Psoas muscle (tissue), 8 donors: ENCODE data around the gene ARFGAP1. TPM values are rescaled to one million over a fixed set of nuclear protein-coding genes. Genes with fewer than 3 reads are reported as not detected.

ENCODE experiments used
- ATAC-seq, 4 donors: fragments of 200-7000 bp; cut with Tn5 transposase; one replicate each; pipeline ENCODE4 v1.9.1; 2020; ENCODE audit warnings: moderate library complexity in 3 of 4, mild to moderate bottlenecking in 2 of 4
- DNase-seq, 2 donors: peaks; one replicate each; pipeline ENCODE4 v3.0.0-alpha.2; 2020
- H3K27ac ChIP-seq: fragments of 200-600 bp; one replicate; pipeline ENCODE4 v1.8.0; 2022
- H3K27me3 ChIP-seq, 3 donors: fragments of 200-600 bp in 1 of 3; one replicate each; pipeline versions ENCODE4 v1.6.1 to v1.8.0; 2013 to 2022; ENCODE audit warnings: low read length in 2 of 3, mild to moderate bottlenecking in 2 of 3, moderate library complexity in 1 of 3; ENCODE audit not compliant: insufficient read depth in 3 of 3
- H3K36me3 ChIP-seq, 2 donors: fragments of 200-600 bp in 1 of 2; one replicate each; pipeline versions ENCODE4 v1.6.1 to v1.8.0; 2013 to 2022; ENCODE audit warnings: low read depth in 1 of 2, mild to moderate bottlenecking in 1 of 2, moderate library complexity in 1 of 2; ENCODE audit not compliant: insufficient read depth in 1 of 2
- H3K4me1 ChIP-seq: fragments of 200-600 bp; one replicate; pipeline ENCODE4 v1.8.0; 2022
- H3K4me3 ChIP-seq: fragments of 200-600 bp; one replicate; pipeline ENCODE4 v1.8.0; 2022; ENCODE audit warnings: mild to moderate bottlenecking
- H3K9me3 ChIP-seq: fragments of 200-600 bp; one replicate; pipeline ENCODE4 v1.8.0; 2022
- WGBS, 3 donors: extraction: QIAGEN DNeasy Blood & Tissue Kit; methylation state at CpG; one replicate each; pipeline versions ENCODE4 v1.1.6 to v1.1.7; 2013; 5-methylcytosine and 5-hydroxymethylcytosine counted together
- intact Hi-C, 2 donors: fragments of 100-400 bp; cut with DNase I; formaldehyde crosslinking; loops; one replicate each; pipeline versions ENCODE4 v1.11.0 to v1.14.2; 2022
- polyA plus RNA-seq, 3 donors: library from polyadenylated mRNA; stranded (reverse); fragments of 200-250 nt; gene quantifications; one replicate each; pipeline ENCODE4 v1.2.3, GENCODE V29; 2013
- total RNA-seq, 4 donors: library from RNA; stranded (reverse); fragmentation: NEBNext Ultra II Directional in 2 of 4; extraction: Animal tissue kit (Norgen Biotek cat#: 25700) in 2 of 4; gene quantifications; one replicate each; pipeline versions ENCODE4 v1.2.1 to v1.2.4, GENCODE V29; 2021 to 2023
- TF ChIP-seq, protein P1 (sequence below): fragments of 200-600 bp; IDR thresholded peaks from one replicate; pipeline ENCODE4 v1.8.0; 2022; ENCODE audit warnings: antibody characterized with exemption
- donor health status: healthy with polysubstance abuse.
- donor health status: DM: no; HTN: no; CAD: no; lungs with moderate emphysema.
- donor health status: Bipolar disorder and iron deficiency.
- donor health status: healthy.
- donor health status: DM: yes; HTN: yes; CAD: no.
- donor health status: DM: no; HTN: no; CAD: no.
- donor health status: DM: no; HTN: no; CAD: no.
- donor health status: DM: yes; HTN: yes; CAD: no.

Gene ARFGAP1
- total and polyA plus RNA-seq, 7 donors, result 19.9 to 42.2 (median 26.8) TPM

- H3K27ac ChIP-seq, result no peak overlapping the region
- intact Hi-C loops, result no loop called here
- H3K4me3 ChIP-seq, result no peak overlapping the region
- TF ChIP-seq, protein P1, sequence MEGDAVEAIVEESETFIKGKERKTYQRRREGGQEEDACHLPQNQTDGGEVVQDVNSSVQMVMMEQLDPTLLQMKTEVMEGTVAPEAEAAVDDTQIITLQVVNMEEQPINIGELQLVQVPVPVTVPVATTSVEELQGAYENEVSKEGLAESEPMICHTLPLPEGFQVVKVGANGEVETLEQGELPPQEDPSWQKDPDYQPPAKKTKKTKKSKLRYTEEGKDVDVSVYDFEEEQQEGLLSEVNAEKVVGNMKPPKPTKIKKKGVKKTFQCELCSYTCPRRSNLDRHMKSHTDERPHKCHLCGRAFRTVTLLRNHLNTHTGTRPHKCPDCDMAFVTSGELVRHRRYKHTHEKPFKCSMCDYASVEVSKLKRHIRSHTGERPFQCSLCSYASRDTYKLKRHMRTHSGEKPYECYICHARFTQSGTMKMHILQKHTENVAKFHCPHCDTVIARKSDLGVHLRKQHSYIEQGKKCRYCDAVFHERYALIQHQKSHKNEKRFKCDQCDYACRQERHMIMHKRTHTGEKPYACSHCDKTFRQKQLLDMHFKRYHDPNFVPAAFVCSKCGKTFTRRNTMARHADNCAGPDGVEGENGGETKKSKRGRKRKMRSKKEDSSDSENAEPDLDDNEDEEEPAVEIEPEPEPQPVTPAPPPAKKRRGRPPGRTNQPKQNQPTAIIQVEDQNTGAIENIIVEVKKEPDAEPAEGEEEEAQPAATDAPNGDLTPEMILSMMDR, result no peak
- DNase-seq (no peak), ATAC-seq (no peak)
- H3K27me3 ChIP-seq, result peaks cover 0 to 62% (median 0%) of the 10 kb centered on the region in 3 donors
- 22 to 32% (median 30%) methylated on average over 12 to 16 of the region's 16 CpGs for WGBS, 3 donors
- H3K9me3 ChIP-seq, result no peaks in the 10 kb centered on the region
- H3K36me3 ChIP-seq, result no peaks in the 10 kb centered on the region
- no peaks in the 10 kb centered on the region for H3K4me1 ChIP-seq
These were observed 34.0 kb upstream of the ARFGAP1 start for GRCh38 chr20:63238514-63239125.

GRCh38 chr20:63239431-63239830 lies 33.2 kb upstream of the ARFGAP1 start:
- Histone ChIP-seq H3K36me3 (no peaks in the 10 kb centered on the region), H3K9me3 (no peaks in the 10 kb centered on the region), H3K4me3 (no peak overlapping the region), H3K27ac (no peak overlapping the region), H3K4me1 (no peaks in the 10 kb centered on the region), H3K27me3 (peaks cover 0 to 59% (median 0%) of the 10 kb centered on the region in 3 donors)
- 76 to 80% (median 76%) methylated on average over 25 to 30 of the region's 30 CpGs for WGBS, 3 donors
- ATAC-seq, result no peak
- DNase-seq, result no peak
- TF ChIP-seq, protein P1, result no peak
- intact Hi-C loops, result no loop called here

GRCh38 chr20:63240004-63240403 lies 32.6 kb upstream of the ARFGAP1 start:
- Histone ChIP-seq H3K4me1 (no peaks in the 10 kb centered on the region), H3K27ac (no peak overlapping the region), H3K4me3 (no peak overlapping the region), H3K36me3 (no peaks in the 10 kb centered on the region), H3K27me3 (peaks cover 0 to 54% (median 0%) of the 10 kb centered on the region in 3 donors), H3K9me3 (no peaks in the 10 kb centered on the region)
- ATAC-seq, result no peak
- TF ChIP-seq, protein P1, result no peak
- intact Hi-C loops, result no loop called here
- 67 to 75% (median 70%) methylated on average over 11 of the region's 11 CpGs for WGBS, 3 donors
- no peak for DNase-seq

DNA sequence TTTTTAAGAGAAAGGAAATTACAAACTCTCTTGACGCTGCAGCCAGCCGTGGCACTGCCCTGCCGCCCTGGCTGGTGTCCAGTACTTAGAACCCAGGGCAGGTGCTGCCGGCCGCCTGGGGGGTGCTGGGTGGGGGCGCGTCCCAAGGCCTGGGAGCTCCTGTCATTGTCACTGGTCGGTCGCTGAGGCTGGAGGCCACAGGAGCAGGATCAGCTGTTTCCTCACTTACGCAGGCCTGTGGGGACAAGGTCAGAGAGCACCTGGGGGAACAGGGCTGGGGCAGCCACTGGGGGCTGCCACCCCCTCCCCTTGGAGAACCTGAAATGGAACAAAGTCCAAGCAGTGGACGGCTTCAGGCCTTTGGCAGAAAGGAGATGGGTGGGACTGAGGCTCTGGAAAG lies 31.3 kb upstream of the ARFGAP1 start:
- H3K27me3 ChIP-seq, result peaks cover 0 to 43% (median 0%) of the 10 kb centered on the region in 3 donors
- TF ChIP-seq, protein P1, result no peak

GRCh38 chr20:63242736-63243135 lies 29.9 kb upstream of the ARFGAP1 start:
- TF ChIP-seq, protein P1, result no peak
- intact Hi-C loops, result no loop called here
- ATAC-seq (no peak), DNase-seq (no peak)
- no peak overlapping the region for H3K27ac ChIP-seq
- no peaks in the 10 kb centered on the region for H3K4me1 ChIP-seq
- H3K27me3 ChIP-seq, result peaks cover 0 to 45% (median 0%) of the 10 kb centered on the region in 3 donors
- 83 to 88% (median 86%) methylated on average over 21 of the region's 21 CpGs for WGBS, 3 donors
- H3K9me3 ChIP-seq, result no peaks in the 10 kb centered on the region
- H3K4me3 ChIP-seq, result no peak overlapping the region
- H3K36me3 ChIP-seq, result no peaks in the 10 kb centered on the region

More for the DNA sequence above, 31.3 kb upstream of the ARFGAP1 start:
- DNase-seq (no peak), ATAC-seq (no peak)
- Histone ChIP-seq H3K36me3 (no peaks in the 10 kb centered on the region), H3K4me1 (no peaks in the 10 kb centered on the region), H3K9me3 (no peaks in the 10 kb centered on the region), H3K4me3 (no peak overlapping the region), H3K27ac (no peak overlapping the region)
- intact Hi-C loops, result no loop called here
- WGBS, 3 donors, result 43 to 51% (median 44%) methylated on average over 11 of the region's 11 CpGs
